ENCODE data around the gene ST8SIA5.

Gene ST8SIA5

GRCh38 chr18:46748466-46748865 lies 8.4 kb downstream of the ST8SIA5 start:
- no peak for DNase-seq (ENCODE audit: extremely low read depth in 1 of 2, low read depth in 1 of 2)

GRCh38 chr18:46740046-46740445 lies 16.8 kb downstream of the ST8SIA5 start:
- DNase-seq (ENCODE audit: extremely low read depth in 1 of 2, low read depth in 1 of 2), result no peak

GRCh38 chr18:46738491-46738890 lies 18.4 kb downstream of the ST8SIA5 start:
- DNase-seq (ENCODE audit: extremely low read depth in 1 of 2, low read depth in 1 of 2), result no peak

DNA sequence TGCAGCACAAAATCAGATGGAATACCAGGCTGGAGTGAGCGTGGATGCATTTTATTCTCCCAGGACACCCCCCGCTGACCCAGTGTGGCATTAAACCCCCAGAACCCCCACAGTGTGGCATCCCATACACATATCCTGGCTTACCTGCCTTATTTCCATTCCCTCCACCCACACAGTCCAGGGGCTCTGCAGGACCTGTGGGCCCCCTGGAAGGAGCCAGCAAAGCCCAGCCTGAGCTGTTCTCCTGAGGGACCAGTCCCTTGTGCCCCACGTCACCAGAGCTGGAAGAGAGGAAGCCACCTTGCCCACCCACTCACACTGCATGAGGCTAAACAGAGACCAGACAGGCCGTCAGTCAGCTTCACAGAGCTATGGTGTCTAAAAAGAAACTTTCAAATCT lies 20.1 kb downstream of the ST8SIA5 start:
- no peak for DNase-seq (ENCODE audit: extremely low read depth in 1 of 2, low read depth in 1 of 2)

DNA sequence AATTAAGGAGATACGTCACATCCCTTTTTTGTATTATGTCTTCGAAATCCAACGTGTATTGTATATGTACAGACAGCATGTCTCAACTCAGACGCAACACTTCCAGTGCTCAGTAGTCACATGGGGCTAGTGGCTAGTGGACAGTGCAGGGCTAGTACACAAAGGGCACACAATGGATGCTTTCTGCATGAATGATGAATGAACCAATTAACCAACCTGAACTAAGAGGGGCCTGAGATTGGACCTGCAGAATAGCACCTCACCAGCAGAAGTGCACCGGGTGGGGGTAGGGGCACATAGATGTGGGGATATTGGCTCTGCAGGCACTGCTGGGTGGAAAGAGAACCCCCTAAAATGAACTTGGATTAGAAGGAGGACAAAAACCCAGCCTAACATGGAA lies 20.7 kb downstream of the ST8SIA5 start:
- no peak for DNase-seq (ENCODE audit: extremely low read depth in 1 of 2, low read depth in 1 of 2)

DNA sequence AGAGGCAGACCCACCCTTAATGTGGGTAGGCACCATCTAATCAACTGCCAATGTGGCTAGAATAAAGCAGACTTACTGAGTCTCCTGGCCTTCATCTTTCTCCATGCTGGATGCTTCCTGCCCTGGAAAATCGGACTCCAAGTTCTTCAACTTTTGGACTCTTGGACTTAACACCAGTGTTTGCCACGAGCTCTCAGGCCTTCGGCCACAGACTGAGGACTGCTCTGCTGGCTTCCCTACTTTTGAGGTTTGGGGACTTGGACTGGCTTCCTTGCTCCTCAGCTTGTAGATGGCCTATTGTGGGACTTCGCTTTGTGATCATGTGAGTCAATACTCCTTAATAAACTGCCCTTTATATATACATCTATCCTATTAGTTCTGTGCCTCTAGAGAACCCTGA lies 21.9 kb downstream of the ST8SIA5 start:
- no peak for DNase-seq (ENCODE audit: extremely low read depth in 1 of 2, low read depth in 1 of 2)

DNA sequence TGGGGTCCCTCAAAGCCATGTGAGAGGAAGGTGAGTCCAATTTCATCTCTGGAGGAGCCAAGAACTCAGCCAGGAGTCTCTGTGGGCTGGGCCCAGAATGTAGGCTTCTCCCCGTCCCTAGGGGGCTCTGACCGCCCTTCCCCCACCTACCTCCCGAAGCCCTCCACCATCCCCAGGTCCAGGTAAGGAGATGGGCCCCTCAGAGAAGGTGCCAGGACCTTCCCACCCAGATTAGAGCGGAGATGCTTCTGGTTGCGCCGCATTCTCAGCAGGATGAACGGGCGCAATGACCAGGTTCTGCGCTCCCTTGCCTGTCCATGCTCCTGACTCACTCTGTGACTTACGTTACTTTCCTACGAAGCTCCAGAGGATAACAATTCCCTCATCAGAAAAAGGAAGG lies 23.0 kb downstream of the ST8SIA5 start:
- no peak for DNase-seq (ENCODE audit: extremely low read depth in 1 of 2, low read depth in 1 of 2)

DNA sequence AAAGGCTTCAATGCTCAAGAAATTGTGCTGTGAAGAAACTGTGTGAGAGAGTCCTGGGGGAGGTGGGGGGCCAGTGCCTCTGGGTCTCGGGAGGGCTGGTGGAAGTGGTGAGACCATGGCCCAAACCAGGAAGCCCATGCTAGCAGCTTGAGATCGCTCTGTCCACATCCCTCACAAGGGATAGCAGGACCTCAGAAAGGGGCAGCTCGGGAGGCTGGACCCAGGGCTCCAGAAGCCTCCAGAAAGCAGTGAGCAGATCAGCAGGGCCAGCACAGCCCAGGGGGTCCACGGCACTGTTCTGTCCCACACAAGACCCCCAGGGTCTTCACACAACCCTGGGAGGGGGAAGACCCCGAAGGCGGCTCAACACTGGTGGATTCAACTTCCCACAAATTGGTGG lies 24.1 kb downstream of the ST8SIA5 start:
- no peak for DNase-seq (ENCODE audit: extremely low read depth in 1 of 2, low read depth in 1 of 2)

DNA sequence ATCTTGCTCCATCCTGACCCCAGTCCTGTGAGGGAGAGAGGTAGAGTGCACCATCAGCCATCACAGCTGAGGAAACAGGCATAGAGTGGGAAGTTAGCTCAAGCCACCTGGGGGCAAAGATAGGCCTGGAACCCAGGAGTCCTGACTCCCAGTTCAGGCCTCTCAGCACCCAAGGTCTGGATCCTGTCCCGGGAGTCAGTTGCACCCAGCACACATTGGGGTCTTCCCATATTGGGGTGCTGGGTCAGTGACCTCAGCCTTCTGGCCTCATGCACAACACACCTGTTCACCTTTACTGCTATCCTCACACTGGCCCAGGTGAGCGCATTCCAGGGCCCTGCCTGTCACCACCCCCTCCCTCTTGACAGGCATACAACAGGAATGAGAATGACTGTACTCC lies 24.7 kb downstream of the ST8SIA5 start:
- DNase-seq (ENCODE audit: extremely low read depth in 1 of 2, low read depth in 1 of 2), result no peak

DNA sequence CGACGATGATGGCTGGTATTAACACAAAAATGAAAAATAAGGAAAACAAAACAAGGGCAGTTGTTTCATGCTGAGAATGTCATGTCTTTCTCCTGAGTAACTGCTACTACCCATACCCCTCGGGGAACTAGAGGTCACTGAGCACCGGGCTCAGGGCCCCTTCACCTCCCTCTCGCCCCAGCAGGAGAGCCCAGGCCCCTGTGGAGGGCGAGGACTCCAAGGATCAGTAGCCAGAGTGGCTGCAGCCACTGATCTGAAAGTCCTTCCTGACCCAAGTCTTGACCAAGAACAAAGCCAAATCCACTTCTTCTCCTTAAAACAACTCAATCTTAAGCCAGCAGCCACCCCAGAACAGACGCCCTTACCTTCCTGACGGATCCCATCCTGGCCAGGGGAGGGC lies 25.5 kb downstream of the ST8SIA5 start:
- no peak for DNase-seq (ENCODE audit: extremely low read depth in 1 of 2, low read depth in 1 of 2)

- no peak for DNase-seq (ENCODE audit: extremely low read depth in 1 of 2, low read depth in 1 of 2)
Measured at GRCh38 chr18:46728219-46728930, 28.5 kb downstream of the ST8SIA5 start.

DNA sequence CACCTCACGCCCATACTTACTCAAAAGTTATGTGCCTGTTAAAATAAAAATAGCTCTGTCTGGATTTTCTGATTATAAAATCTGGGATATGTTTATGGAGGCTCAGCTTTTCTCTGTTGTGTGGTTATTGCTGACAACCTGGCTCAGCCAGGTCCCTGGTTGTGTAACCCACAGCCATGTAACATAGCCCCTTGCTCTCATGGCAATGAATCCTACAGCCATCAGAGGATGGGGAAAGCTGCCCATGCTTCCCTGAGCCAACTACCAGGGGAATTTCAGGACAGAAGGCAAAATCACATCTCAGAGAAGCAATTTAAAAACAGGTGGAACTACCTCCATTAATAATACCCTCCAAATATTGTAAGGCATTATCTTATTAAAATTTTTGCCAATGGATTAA lies 29.7 kb downstream of the ST8SIA5 start:
- no peak for DNase-seq (ENCODE audit: extremely low read depth in 1 of 2, low read depth in 1 of 2)

DNA sequence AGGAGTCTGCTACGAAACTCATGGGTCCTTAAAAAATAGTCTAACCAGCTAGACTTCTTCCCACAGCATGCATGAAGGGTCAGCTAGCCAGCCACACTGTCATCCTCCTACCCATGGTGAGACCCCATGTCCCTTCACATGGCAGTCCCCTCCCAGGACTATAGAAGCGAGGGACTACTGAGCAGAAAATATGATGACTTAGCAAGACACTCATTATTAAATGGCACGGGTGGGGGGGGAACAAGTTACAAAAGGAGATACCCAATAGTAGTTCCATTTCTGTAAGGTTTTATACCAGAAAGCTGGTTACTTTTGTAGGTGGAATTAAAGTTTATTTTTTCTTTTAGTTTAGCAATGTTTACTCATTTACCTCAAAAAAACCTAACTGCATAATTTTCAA lies 31.5 kb downstream of the ST8SIA5 start:
- DNase-seq (ENCODE audit: extremely low read depth in 1 of 2, low read depth in 1 of 2), result no peak

- DNase-seq (ENCODE audit: extremely low read depth in 1 of 2, low read depth in 1 of 2), result no peak
Measured at GRCh38 chr18:46723856-46724415, 32.9 kb downstream of the ST8SIA5 start.

DNA sequence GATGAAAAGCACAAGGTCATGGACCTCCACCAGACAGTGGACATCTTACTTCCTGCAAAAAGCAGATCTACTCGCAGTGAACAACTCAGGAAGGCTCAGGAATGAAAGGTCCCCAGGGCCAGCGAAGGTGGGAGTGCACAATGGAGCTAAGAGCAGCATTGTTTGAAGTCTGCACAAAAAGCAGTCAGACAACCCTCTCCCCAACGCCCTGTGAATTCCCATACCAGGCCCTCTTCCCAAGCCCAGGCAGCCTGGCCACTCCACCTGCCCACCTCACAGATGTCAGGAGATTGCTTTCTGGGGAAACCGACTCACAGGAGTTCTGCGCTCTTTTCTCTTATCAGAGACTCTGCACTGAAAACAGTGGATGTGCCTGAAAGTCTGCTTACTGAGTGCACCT lies 34.8 kb downstream of the ST8SIA5 start:
- no peak for DNase-seq (ENCODE audit: extremely low read depth in 1 of 2, low read depth in 1 of 2)

GRCh38 chr18:46721331-46721730 lies 35.5 kb downstream of the ST8SIA5 start:
- DNase-seq (ENCODE audit: extremely low read depth in 1 of 2, low read depth in 1 of 2), result no peak

DNA sequence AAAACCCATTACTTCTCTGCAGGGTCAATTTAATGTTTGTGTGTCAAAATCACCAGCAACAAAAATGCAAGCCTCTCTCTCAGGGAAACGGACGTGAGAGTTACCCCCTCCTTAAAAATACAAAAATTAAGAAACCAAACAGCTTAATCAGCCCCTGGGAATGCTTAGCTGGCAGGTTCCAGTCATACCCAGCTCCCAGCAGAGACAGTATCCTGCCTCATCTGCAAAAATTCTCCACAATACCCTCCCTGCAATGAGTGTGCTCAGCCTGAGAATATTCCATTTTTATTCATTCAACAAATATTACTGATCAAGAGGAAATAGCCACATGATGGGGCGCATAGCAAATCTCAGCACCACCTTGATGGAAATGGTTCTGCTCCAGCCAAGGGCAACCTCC lies 36.3 kb downstream of the ST8SIA5 start:
- no peak for DNase-seq (ENCODE audit: extremely low read depth in 1 of 2, low read depth in 1 of 2)

GRCh38 chr18:46720092-46720491 lies 36.8 kb downstream of the ST8SIA5 start:
- DNase-seq (ENCODE audit: extremely low read depth in 1 of 2, low read depth in 1 of 2), result no peak

- no peak for DNase-seq (ENCODE audit: extremely low read depth in 1 of 2, low read depth in 1 of 2)
Measured at GRCh38 chr18:46719388-46719787, 37.5 kb downstream of the ST8SIA5 start.

DNA sequence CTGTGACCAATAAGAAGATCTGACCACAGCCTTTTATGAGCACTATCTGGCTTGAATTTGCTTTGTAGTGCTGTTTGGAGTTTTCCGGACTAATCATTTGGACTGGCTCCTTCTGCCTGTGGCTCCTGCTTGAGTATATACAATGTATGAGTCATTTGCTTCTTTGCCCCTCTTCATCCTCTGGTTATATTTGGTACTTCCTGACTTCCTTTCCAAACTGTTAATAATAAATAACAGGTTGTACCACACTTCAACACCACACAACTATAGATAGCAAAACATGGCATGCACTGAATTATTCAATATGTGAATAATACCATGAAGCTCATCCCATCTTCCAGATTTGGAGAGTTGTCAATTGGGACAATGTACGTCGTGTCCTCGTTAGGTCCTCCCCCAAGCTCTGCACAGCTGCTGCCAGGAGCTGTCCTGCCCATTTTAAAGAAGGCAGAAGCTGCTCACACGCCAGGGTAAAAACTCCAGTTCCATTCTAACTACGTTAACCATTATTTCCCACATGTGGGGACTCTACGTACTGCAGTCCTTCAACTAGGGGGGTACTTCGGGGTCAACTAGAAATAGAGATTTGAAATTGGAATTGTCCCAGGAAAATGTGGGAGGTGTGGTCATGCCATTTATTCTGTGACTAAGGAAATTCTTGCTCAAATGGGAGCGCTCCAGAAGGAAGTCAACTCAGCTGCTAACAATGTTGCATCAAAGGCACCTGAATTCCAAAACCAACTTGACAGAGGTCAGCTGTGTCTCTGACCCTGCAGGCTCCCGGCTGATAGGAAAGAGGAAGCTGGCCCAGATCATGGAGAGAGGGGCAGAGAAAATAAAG lies 38.1 kb downstream of the ST8SIA5 start:
- no peak for DNase-seq (ENCODE audit: extremely low read depth in 1 of 2, low read depth in 1 of 2)

DNA sequence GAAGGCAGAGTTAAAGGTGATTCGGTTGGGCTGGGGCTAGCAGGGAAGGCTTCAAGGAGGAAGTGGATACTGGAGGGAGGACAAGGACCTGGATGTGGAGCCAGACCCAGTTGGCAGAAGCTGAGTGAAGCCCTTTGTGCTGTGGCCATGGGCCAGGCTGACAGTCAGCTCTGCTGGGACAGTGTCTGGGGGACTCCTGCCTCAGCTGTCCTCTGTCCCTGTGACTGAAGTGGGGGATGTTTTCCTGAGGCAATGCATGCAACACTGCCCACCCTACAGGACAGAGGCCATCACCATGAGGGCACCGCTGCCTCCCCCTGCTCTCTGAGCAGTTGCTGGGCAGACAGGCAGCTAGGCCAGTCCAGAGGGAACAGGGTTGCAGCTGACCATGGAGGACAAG lies 40.0 kb downstream of the ST8SIA5 start:
- DNase-seq (ENCODE audit: extremely low read depth in 1 of 2, low read depth in 1 of 2), result no peak

DNA sequence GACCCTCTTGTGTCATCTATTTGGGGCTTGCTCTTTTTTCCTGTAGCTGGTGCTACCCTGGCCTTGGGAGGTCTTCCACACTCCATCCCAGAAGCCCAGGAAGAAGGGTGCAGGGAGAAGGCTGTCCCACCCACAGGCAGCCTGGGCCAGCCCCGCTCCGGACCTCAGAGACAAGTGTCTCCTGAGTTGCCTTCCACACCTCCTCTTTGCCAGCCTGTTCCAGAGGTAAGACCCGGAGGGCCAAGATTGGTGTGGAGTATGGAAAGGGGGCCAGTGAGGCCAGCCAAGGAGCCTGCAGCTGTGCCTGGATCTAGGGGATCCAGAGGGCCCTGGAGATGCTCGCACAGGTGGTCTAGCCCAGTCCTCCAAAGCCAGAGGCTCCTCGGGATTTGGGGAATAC lies 40.5 kb downstream of the ST8SIA5 start:
- no peak for DNase-seq (ENCODE audit: extremely low read depth in 1 of 2, low read depth in 1 of 2)
